HG02610 (cell line): Measurements from ENCODE around the gene MXRA7.

Experiments
- ATAC-seq: cut with Tn5 transposase; IDR thresholded peaks from one replicate; pipeline ENCODE4 v1.9.1; 2021; ENCODE audit warnings: mild to moderate bottlenecking, moderate library complexity; ENCODE audit not compliant: unreplicated experiment

MXRA7 gene

GRCh38 chr17:76678330-76678729 lies 32.4 kb downstream of the MXRA7 start:
- ATAC-seq, result no peak

DNA sequence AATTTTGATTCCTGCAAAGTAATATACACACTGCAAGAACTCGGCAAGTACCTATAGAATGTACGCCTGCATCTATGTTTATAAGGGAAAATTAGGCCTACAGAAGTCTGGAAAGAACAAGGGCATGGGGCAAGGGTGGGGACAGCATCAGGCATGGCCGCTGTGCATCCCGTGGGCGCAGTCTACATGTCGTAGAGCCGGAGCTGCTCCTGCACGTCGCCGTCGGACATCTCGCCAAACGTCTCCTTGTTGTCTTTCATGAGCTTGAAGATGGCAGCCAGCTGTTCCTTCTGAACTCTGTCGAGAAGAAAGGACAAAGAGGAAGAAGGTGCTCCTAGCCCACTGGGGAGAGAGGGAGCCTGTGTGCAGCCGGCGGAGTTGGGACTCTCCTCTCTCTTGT lies 33.4 kb downstream of the MXRA7 start:
- no peak for ATAC-seq

- no peak for ATAC-seq
Measured at GRCh38 chr17:76676629-76677028, 34.1 kb downstream of the MXRA7 start.

DNA sequence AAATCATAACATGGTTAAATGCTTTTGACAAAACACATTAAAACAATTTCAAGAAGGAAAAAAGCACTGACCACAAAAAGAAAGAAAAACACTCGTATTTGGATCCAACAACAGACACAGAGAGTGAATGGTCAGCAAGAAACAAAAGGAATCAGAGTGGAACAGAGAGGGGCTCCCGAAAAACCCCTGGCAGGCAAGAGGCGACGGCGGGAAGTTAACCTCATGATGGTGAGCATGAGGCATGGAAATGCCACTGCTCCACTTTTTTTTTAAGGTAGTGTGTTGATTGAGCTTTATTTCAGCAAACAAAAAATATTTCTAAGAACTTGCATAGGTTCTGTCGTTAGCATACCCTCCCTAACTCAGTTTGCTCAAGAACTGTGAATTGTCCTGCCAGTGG lies 35.1 kb downstream of the MXRA7 start:
- ATAC-seq, result no peak

- no peak for ATAC-seq
Measured at GRCh38 chr17:76674600-76674999, 36.2 kb downstream of the MXRA7 start.

DNA sequence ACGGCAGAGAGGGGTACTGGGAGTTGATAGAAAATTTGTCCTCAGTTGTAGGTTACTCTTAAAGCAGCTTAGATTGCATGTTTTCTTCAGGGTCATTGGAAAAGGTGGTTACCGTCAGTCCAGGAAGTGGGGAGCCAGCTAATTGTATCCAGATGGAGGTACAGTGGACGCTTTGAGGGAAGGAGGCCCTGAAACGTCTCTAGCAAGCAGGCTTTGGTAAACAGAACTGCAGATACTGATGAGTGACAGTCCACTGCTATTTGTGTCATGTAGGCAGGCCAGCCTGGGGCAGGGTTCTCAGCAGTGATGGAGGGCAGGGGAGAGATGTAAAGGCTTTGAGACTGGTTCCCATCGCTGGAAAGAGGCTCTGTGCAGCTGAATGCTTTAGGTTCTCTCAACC lies 37.0 kb downstream of the MXRA7 start:
- no peak for ATAC-seq

- no peak for ATAC-seq
Measured at GRCh38 chr17:76672892-76673291, 37.9 kb downstream of the MXRA7 start.

DNA sequence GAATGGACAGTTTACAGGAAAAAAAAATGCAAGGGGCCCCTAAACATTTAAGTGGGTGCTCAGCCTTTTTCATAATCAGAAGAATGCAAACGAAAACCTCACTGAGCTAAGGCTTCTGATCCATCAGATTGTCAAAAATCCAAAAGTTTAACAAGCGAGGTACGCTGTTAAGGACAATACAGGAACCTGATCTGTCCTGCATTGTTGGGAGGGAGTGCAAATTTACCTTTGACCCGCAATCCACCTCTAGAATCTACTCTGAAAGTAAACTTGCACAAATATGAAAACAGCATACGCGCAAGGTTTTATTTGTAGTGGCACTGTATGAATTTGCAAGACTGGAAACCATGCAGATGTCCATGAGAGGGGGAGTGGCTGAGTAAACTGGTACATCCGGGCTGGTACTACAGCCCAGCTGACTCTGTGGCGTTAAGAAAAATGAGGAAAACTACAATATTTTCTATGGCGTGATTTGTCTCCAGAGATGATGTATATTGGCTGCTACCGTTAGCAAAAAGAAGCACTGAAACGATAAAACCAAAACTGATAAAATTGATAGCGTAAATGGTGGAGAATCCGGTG lies 38.4 kb downstream of the MXRA7 start:
- ATAC-seq, result no peak

DNA sequence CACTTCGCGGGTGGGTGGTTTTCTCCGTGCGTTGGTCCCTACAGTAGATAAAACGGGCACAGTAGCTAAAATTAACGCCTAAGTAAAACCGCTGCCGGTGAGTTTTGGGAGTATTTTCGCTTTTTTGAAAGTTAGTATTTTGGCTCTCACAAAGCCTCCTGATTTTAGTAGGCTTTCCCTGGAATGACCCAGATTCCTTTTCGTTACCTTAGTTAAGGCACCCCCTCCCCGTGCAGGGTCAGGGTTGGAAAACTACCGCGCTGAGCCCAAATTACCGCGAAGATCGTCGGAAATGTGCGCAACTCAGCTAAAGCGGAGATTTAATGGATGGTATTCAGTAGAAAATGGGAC lies 38.9 kb downstream of the MXRA7 start:
- ATAC-seq, result no peak

GRCh38 chr17:76671123-76671911 lies 39.4 kb downstream of the MXRA7 start:
- ATAC-seq, result peak; percentile 98

GRCh38 chr17:76670718-76671122 lies 40.0 kb downstream of the MXRA7 start:
- ATAC-seq, result no peak

- no peak for ATAC-seq
Measured at GRCh38 chr17:76670020-76670717, 40.6 kb downstream of the MXRA7 start.

DNA sequence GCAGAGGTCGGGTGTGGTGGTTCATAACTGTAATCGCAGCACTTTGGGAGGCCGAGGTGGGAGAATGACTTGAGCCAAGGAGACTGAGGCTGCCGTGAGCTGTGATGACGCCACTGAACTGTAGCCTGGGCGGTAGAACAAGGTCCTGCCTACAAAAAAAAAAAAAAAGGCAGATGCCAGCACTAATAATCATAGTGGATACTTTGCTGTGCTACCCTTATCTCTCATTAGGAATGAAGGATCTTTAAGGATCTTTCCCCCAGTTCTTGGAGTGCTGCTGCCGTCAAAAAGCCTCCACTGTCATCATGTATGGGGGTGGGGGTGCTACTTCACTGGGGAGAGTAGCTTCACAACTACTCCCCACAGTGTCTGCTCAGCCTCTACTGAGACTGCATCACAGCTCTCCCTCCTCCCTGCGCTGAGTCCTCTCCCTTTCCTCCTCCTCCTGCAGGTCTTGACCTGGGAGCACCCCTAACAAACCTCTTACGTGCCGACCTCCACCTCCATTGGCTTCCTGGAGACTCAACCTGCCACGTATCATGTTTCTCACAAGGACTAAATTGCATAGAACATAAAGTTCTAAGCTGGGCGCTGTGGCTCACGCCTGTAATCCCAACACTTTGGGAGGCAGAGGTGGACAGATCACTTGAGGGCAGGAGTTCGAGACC lies 42.8 kb downstream of the MXRA7 start:
- ATAC-seq, result no peak

DNA sequence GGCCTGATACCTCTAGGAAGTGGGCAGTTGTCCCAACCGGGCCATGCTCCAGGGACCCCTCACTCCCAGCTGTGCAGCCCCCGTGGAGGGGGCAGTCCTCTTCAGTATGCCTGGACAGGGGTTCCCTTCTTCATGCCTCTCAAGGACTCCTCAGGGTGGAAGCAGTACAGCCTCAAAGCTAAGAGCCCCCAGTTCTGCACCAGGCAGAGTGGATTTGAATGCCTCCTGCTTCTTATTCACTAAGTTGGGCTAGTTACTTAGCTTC lies 43.3 kb downstream of the MXRA7 start:
- ATAC-seq, result no peak

DNA sequence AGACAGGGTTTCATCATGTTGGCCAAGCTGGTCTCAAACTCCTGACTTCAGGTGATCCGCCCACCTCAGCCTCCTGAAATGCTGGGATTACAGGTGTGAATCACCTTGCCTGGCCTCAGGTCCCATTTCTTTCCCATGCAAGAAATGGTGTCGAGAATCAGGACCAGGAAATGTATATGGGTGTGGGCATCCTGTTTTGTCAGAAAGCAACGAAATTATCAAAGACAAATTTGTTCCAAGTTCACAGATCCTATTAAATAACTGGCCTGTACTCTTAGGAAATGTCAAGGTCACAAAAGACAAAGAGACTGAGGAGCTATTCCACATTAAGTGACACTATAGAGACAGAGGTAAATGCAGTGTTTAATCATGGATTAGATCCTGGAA lies 50.1 kb downstream of the MXRA7 start:
- ATAC-seq, result no peak

- ATAC-seq, result no peak
Measured at GRCh38 chr17:76659928-76660655, 50.7 kb downstream of the MXRA7 start.

- ATAC-seq, result no peak
Measured at GRCh38 chr17:76658242-76658662, 52.5 kb downstream of the MXRA7 start.

GRCh38 chr17:76657505-76658241 lies 53.1 kb downstream of the MXRA7 start:
- ATAC-seq, result no peak

DNA sequence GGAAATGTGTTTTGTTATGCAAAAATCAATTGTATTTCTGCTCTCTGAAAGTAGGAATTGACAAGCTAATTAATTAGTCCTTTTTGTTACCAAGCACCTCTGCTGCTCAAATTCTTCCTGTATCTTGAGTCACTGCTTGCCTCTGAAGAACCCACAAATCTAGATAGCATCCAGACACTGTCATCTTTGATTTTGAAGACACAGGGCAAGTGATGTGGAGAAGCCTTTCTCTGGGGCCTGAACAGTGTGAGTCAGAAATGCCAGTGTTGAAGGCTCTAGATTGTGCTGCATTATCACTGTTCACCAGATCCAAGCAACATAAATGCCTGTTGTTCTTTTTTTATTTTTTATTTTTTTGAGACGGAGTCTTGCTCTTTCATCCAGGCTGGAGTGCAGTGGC lies 56.4 kb downstream of the MXRA7 start:
- ATAC-seq, result no peak

DNA sequence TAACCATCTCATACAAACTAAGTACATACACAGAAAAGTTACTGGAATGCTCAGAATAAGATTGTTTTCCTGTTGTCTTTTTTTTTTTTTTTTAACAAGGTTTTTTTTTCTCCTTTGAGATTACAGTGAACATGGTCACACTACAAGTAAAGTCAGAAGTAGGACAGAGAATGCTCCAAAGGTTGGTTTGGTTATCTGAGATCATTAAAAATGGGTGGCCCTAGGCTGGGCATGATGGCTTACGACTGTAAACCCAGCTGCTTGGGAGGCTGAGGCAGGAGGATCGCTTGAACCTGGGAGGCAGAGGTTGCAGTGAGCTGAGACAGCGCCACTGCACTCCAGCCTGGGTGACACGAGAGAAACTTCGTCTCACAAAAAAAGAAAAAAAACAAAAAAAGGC lies 60.3 kb downstream of the MXRA7 start:
- no peak for ATAC-seq

DNA sequence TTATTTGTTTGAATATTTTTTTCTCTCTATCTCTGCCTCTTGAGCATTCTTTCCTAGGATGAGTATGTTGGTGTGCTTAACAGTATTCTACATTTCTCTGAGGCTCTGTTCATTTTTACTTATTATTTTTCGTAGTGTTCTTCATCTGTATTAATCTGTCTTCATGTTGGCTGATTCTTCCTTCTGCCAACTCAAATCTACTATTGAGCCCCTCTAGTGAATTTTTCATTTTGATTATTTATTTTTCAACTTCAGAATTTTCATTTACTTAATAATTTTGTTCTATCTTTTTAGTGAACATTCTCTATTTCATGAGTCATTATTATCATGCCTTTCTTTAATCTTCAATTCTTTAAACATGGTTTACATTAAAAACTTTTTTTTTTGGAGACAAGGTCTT lies 64.1 kb downstream of the MXRA7 start:
- ATAC-seq, result no peak
